Measurements from ENCODE around the gene SPG11. TPM values are rescaled to one million over a fixed set of nuclear protein-coding genes. Genes with fewer than 3 reads are reported as not detected.
"Not testable (repeated sequence)": the region's sequence is repeated elsewhere in the genome, so short reads cannot be mapped to it uniquely, and the experiment has no call there.

Gene SPG11
- total RNA-seq, 2 donors from 2014 or later, result 60.2 to 61.6 TPM

DNA sequence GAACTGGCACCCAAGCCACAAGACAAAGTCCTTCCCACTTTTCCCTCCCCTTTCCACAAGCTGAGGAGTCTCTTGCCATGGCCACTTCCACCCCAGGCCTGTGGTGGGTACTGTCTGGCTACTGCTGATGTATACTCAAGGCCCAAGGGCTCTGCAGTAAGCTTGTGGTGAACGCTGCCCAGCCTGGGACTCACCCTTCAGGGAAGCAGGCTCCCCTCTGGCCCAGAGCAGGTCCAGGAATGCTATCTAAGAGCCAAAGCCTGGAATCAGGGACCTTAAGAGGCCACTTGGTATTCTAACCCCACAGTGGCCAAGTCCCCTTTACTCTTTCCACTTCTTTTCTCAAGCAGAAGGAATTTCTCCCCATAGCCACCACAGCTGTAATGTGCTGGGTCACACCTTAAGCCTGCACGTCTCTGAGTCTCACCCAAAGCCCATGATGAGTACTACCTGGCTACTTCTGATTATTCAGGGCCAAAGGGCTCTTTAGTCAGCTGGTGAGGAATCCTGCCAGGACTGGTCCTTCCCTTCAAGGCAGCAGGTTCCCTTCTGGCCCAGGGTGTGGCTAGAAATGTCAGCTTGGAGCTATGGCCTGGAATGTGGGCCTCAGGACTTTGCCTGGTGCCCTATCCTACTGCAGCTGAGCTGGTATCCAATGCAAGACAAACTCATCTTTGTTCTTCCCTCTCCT is 43.6 kb upstream of the SPG11 start:
- Histone ChIP-seq H3K9ac (ENCODE audit: extremely low read depth, low read length, poor library complexity, severe bottlenecking) (no peak overlapping the region), H3K27me3 (ENCODE audit: control insufficient read depth, insufficient read depth, low read length, poor library complexity, severe bottlenecking) (peaks cover 2% of the 10 kb centered on the region), H3K36me3 (ENCODE audit: control insufficient read depth, insufficient read depth, low read length) (no peaks in the 10 kb centered on the region), H3K9me3 (ENCODE audit: control insufficient read depth, low read length) (no peaks in the 10 kb centered on the region), H3K4me3 (ENCODE audit: low read length) (no peak overlapping the region), H3K27ac (ENCODE audit: low read depth, low read length) (no peak overlapping the region), H3K4me1 (ENCODE audit: control insufficient read depth, insufficient read depth, low read length) (no peaks in the 10 kb centered on the region)
- Mint-ChIP-seq H3K4me3 (no peak overlapping the region), H3K9me3 (peaks cover 7% of the 10 kb centered on the region), H3K36me3 (ENCODE audit: low read depth) (no peaks in the 10 kb centered on the region), H3K4me1 (no peaks in the 10 kb centered on the region), H3K27me3 (ENCODE audit: insufficient read depth) (peaks cover 2% of the 10 kb centered on the region), H3K27ac (no peak overlapping the region)
- TF ChIP-seq CTCF (conservative IDR thresholded peaks at IDR 0.05), result no peak
- no peak for DNase-seq
- WGBS, 2 experiments (ENCODE audit: insufficient coverage in 1 of 2, insufficient read length in 1 of 2), result 85 to 89% methylated on average over 1 to 2 of the region's 2 CpGs

GRCh38 chr15:44706401-44706800 is 42.9 kb upstream of the SPG11 start:
- H3K4me1 ChIP-seq (ENCODE audit: control insufficient read depth, insufficient read depth, low read length), result no peaks in the 10 kb centered on the region
- H3K27ac ChIP-seq (ENCODE audit: low read depth, low read length), result no peak overlapping the region
- no peak for TF ChIP-seq CTCF (conservative IDR thresholded peaks at IDR 0.05)
- Mint-ChIP-seq H3K4me1 (no peaks in the 10 kb centered on the region), H3K9me3 (peaks cover 13% of the 10 kb centered on the region), H3K27me3 (ENCODE audit: insufficient read depth) (peaks cover 2% of the 10 kb centered on the region), H3K36me3 (ENCODE audit: low read depth) (no peaks in the 10 kb centered on the region), H3K27ac (no peak overlapping the region), H3K4me3 (no peak overlapping the region)
- WGBS, 2 experiments (ENCODE audit: insufficient coverage in 1 of 2, insufficient read length in 1 of 2), result 97 to 100% methylated on average over 2 of the region's 2 CpGs
- H3K27me3 ChIP-seq (ENCODE audit: control insufficient read depth, insufficient read depth, low read length, poor library complexity, severe bottlenecking), result no peaks in the 10 kb centered on the region
- H3K9me3 ChIP-seq (ENCODE audit: control insufficient read depth, low read length), result no peaks in the 10 kb centered on the region
- no peak for DNase-seq
- H3K9ac ChIP-seq (ENCODE audit: extremely low read depth, low read length, poor library complexity, severe bottlenecking), result no peak overlapping the region
- no peak overlapping the region for H3K4me3 ChIP-seq (ENCODE audit: low read length)
- H3K36me3 ChIP-seq (ENCODE audit: control insufficient read depth, insufficient read depth, low read length), result no peaks in the 10 kb centered on the region

DNA sequence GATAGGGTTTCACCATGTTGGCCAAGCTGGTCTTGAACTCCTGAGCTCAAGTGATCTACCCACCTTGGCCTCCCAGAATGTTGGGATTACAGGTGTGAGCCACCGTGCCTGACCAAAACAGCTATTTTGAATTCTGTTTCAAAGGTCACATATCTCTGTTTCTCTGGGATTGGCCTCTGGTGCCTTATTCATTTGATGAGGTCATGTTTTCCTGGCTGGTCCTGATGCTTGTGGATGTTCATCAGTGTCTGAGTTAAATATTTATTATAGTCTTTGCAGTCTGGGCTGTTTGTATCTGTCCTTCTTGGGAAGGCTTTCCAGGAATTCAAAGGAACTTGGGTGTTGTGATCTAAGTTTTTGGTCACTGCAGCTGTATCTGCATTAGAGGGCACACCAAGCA is 42.5 kb upstream of the SPG11 start:
- H3K27me3 Mint-ChIP-seq (ENCODE audit: insufficient read depth), result peaks cover 2% of the 10 kb centered on the region
- no peaks in the 10 kb centered on the region for H3K36me3 ChIP-seq (ENCODE audit: control insufficient read depth, insufficient read depth, low read length)
- no peaks in the 10 kb centered on the region for H3K9me3 ChIP-seq (ENCODE audit: control insufficient read depth, low read length)
- H3K4me1 Mint-ChIP-seq, result no peaks in the 10 kb centered on the region
- H3K9me3 Mint-ChIP-seq, result peaks cover 14% of the 10 kb centered on the region
- no peak overlapping the region for H3K4me3 Mint-ChIP-seq
- H3K9ac ChIP-seq (ENCODE audit: extremely low read depth, low read length, poor library complexity, severe bottlenecking), result no peak overlapping the region
- no peak for TF ChIP-seq CTCF (conservative IDR thresholded peaks at IDR 0.05)
- H3K36me3 Mint-ChIP-seq (ENCODE audit: low read depth), result no peaks in the 10 kb centered on the region
- H3K4me1 ChIP-seq (ENCODE audit: control insufficient read depth, insufficient read depth, low read length), result no peaks in the 10 kb centered on the region
- H3K27me3 ChIP-seq (ENCODE audit: control insufficient read depth, insufficient read depth, low read length, poor library complexity, severe bottlenecking), result no peaks in the 10 kb centered on the region
- no peak overlapping the region for H3K4me3 ChIP-seq (ENCODE audit: low read length)
- 85 to 100% methylated on average over 1 of the region's 1 CpG for WGBS, 2 experiments (ENCODE audit: insufficient coverage in 1 of 2, insufficient read length in 1 of 2)
- no peak for DNase-seq
- H3K27ac Mint-ChIP-seq, result no peak overlapping the region
- no peak overlapping the region for H3K27ac ChIP-seq (ENCODE audit: low read depth, low read length)

- H3K27ac ChIP-seq (ENCODE audit: low read depth, low read length); H3K27ac Mint-ChIP-seq; H3K9me3 ChIP-seq (ENCODE audit: control insufficient read depth, low read length): not testable (repeated sequence)
These were observed 37.2 kb upstream of the SPG11 start for GRCh38 chr15:44700676-44701075.

More at GRCh38 chr15:44700676-44701075, 37.2 kb upstream of the SPG11 start:
- not testable (repeated sequence) for H3K36me3 ChIP-seq (ENCODE audit: control insufficient read depth, insufficient read depth, low read length); DNase-seq; H3K27me3 ChIP-seq (ENCODE audit: control insufficient read depth, insufficient read depth, low read length, poor library complexity, severe bottlenecking); H3K4me1 ChIP-seq (ENCODE audit: control insufficient read depth, insufficient read depth, low read length); H3K4me3 ChIP-seq (ENCODE audit: low read length); H3K9ac ChIP-seq (ENCODE audit: extremely low read depth, low read length, poor library complexity, severe bottlenecking); H3K4me3 Mint-ChIP-seq; H3K4me1 Mint-ChIP-seq; H3K36me3 Mint-ChIP-seq (ENCODE audit: low read depth)
- Mint-ChIP-seq H3K9me3 (peaks cover 19% of the 10 kb centered on the region), H3K27me3 (ENCODE audit: insufficient read depth) (peaks cover 10% of the 10 kb centered on the region)
